ENCODE results near the gene PPP1R26.

DNA sequence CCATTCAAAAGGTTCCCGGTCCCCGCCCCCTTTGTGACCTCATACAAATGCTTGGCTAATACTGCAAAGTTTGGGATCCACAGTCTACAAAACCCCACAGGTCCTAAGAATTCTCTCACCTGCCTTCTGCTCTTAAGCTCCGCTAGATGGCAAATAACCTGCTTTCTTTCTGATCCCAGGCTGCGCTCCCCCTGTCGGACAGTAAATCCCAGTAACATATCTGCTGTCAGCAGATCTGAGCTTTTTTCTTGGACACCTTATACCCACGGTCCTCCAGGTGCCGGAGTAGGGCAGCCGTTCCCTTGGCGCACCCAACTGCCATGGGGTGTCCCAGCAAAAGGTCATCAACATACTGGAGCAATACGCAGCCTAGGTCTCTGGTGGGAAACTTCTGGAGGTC is 39.0 kb upstream of the PPP1R26 start:
- TF ChIP-seq, protein P1, sequence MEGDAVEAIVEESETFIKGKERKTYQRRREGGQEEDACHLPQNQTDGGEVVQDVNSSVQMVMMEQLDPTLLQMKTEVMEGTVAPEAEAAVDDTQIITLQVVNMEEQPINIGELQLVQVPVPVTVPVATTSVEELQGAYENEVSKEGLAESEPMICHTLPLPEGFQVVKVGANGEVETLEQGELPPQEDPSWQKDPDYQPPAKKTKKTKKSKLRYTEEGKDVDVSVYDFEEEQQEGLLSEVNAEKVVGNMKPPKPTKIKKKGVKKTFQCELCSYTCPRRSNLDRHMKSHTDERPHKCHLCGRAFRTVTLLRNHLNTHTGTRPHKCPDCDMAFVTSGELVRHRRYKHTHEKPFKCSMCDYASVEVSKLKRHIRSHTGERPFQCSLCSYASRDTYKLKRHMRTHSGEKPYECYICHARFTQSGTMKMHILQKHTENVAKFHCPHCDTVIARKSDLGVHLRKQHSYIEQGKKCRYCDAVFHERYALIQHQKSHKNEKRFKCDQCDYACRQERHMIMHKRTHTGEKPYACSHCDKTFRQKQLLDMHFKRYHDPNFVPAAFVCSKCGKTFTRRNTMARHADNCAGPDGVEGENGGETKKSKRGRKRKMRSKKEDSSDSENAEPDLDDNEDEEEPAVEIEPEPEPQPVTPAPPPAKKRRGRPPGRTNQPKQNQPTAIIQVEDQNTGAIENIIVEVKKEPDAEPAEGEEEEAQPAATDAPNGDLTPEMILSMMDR (tag by site-specific recombination; IDR thresholded peaks at IDR 0.05) = no peak
- TF ChIP-seq, protein P2, sequence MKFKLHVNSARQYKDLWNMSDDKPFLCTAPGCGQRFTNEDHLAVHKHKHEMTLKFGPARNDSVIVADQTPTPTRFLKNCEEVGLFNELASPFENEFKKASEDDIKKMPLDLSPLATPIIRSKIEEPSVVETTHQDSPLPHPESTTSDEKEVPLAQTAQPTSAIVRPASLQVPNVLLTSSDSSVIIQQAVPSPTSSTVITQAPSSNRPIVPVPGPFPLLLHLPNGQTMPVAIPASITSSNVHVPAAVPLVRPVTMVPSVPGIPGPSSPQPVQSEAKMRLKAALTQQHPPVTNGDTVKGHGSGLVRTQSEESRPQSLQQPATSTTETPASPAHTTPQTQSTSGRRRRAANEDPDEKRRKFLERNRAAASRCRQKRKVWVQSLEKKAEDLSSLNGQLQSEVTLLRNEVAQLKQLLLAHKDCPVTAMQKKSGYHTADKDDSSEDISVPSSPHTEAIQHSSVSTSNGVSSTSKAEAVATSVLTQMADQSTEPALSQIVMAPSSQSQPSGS (tag by site-specific recombination; IDR thresholded peaks at IDR 0.05; ENCODE audit: low read depth) = no peak
- no peak for TF ChIP-seq SCRT1 (tag by site-specific recombination; IDR thresholded peaks at IDR 0.05; ENCODE audit: borderline replicate concordance)
- TF ChIP-seq ZBTB21 (tag by site-specific recombination; IDR thresholded peaks at IDR 0.05) = no peak
- no peak for TF ChIP-seq ZNF23 (tag by site-specific recombination; IDR thresholded peaks at IDR 0.05; ENCODE audit: borderline replicate concordance)
- TF ChIP-seq ZNF175 (tag by site-specific recombination; IDR thresholded peaks at IDR 0.05) = no peak

Measured in HEK293 (cell line).